Breast epithelium (tissue), 4 donors: ENCODE data around the gene ZMYND10. TPM values are rescaled to one million over a fixed set of nuclear protein-coding genes. Genes with fewer than 3 reads are reported as not detected.
A peak's percentile ranks its signal among the peaks of the same experiment; 100 is the strongest.

Experiments used
- DNase-seq, 2 donors: peaks; one replicate each; pipeline ENCODE4 v3.0.0-alpha.2; 2019; ENCODE audit warnings: low spot score in 2 of 2
- H3K27ac ChIP-seq, 2 donors: fragments of 200-600 bp; sonication (generic) in 1 of 2; one replicate each; pipeline ENCODE4 v1.5.1; 2016 to 2019; ENCODE audit warnings: mild to moderate bottlenecking in 1 of 2
- H3K27me3 ChIP-seq, 2 donors: fragments of 200-600 bp; sonication (generic) in 1 of 2; one replicate each; pipeline versions ENCODE4 v1.5.1 to v1.6.0; 2017 to 2019; ENCODE audit warnings: control low read depth in 1 of 2, mild to moderate bottlenecking in 1 of 2
- H3K36me3 ChIP-seq: fragments of 200-600 bp; one replicate; pipeline ENCODE4 v1.5.1; 2019
- H3K4me1 ChIP-seq, 2 donors: fragments of 200-600 bp; sonication (generic); one replicate each; pipeline ENCODE4 v1.5.1; 2016 to 2019; ENCODE audit warnings: control low read depth in 1 of 2
- H3K4me3 ChIP-seq, 3 donors: fragments of 200-600 bp; sonication (generic); 1 replicate in 2 of 3; 2 replicates in 1 of 3; pipeline ENCODE4 v1.5.1; 2016 to 2019; ENCODE audit warnings: mild to moderate bottlenecking in 3 of 3, moderate library complexity in 2 of 3
- H3K9me3 ChIP-seq, 2 donors: fragments of 200-600 bp; sonication (generic) in 1 of 2; one replicate each; pipeline ENCODE4 v1.5.1; 2016 to 2019; ENCODE audit warnings: control low read depth in 1 of 2
- CTCF ChIP-seq, 3 donors: fragments of 450-650 bp; IDR thresholded peaks; one replicate each; pipeline ENCODE4 v1.5.1; 2016 to 2017; ENCODE audit warnings: antibody characterized with exemption in 3 of 3, mild to moderate bottlenecking in 3 of 3, moderate library complexity in 3 of 3
- POLR2A ChIP-seq: fragments of 450-650 bp; IDR thresholded peaks from one replicate; pipeline ENCODE4 v1.6.1; 2016; ENCODE audit warnings: antibody characterized with exemption, mild to moderate bottlenecking, moderate library complexity
- POLR2AphosphoS5 ChIP-seq, 3 donors: sonication (generic); formaldehyde crosslinking; IDR thresholded peaks; one replicate each; pipeline ENCODE4 v1.6.1; 2017; ENCODE audit warnings: antibody characterized with exemption in 3 of 3
- intact Hi-C: fragments of 100-400 bp; cut with DNase I; formaldehyde crosslinking; loops from one replicate; pipeline ENCODE4 v1.15.1; 2023; ENCODE audit warnings: low total_unique reads
- total RNA-seq, 3 donors: library from RNA; depleted of rRNA; stranded (reverse); fragments of >200 nt; gene quantifications; one replicate each; pipeline ENCODE4 v1.1.0, GENCODE V29; 2016

ZMYND10 gene
- total RNA-seq, 3 donors from 2014 or later = 0.32 to 2.6 (median 1.9) TPM

GRCh38 chr3:50381383-50381782 lies 35.9 kb upstream of the ZMYND10 start:
- no peak overlapping the region for H3K4me3 ChIP-seq
- peaks cover 0 to 3% of the 10 kb centered on the region in 2 donors for H3K4me1 ChIP-seq
- no peaks in the 10 kb centered on the region for H3K27me3 ChIP-seq
- peak overlapping the region in 1 of 2 donors; percentile 76 for H3K27ac ChIP-seq
- no peak for TF ChIP-seq CTCF (IDR thresholded peaks at IDR 0.05)
- no peak for TF ChIP-seq POLR2A
- TF ChIP-seq POLR2AphosphoS5 (IDR thresholded peaks at IDR 0.05) = no peak
- H3K36me3 ChIP-seq = no peaks in the 10 kb centered on the region
- no peak for DNase-seq
- intact Hi-C loops = no loop called here
- no peaks in the 10 kb centered on the region for H3K9me3 ChIP-seq

DNA sequence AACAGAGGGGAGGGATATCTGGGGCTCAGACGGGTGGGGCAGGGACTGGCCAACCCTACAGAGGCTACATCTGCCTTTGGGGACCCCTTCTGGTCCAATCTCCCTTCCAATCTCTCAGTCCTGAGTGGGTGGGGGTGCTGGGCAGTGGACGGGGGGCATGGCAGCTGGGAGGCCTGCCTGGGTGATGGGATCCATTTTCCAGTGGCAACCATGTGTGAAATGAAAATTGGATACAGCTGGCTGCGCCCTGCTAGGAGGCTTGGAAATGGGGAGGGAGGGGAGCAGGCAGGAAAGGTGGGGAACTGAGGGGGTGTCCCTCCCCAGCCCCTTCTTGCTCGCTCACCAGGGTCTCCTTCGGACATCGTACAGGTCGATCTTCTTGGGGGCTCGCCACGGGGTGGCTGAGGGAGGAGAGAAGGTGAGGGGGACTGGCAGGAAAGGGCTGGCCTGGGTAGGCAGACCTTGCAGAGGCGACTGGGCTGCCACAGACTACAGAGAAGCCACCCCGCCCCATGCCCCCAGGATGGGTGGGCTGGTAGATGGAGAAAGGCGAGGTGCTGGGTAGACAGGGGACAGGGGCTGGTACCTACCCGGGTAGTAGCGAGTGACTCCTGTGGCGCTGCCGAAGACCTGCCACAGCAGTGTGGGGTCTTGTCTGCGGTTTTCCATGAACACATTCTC lies 35.0 kb upstream of the ZMYND10 start:
- Histone ChIP-seq H3K27ac (no peak overlapping the region), H3K36me3 (no peaks in the 10 kb centered on the region), H3K9me3 (no peaks in the 10 kb centered on the region), H3K4me3 (no peak overlapping the region), H3K27me3 (no peaks in the 10 kb centered on the region), H3K4me1 (peaks cover 0 to 3% of the 10 kb centered on the region in 2 donors)
- no peak for TF ChIP-seq POLR2A
- no peak for TF ChIP-seq CTCF (IDR thresholded peaks at IDR 0.05)
- TF ChIP-seq POLR2AphosphoS5 (IDR thresholded peaks at IDR 0.05) = no peak
- intact Hi-C loops = no loop called here
- no peak for DNase-seq

GRCh38 chr3:50378757-50379156 lies 33.2 kb upstream of the ZMYND10 start:
- intact Hi-C loops = loop anchor here (5.0 kb wide), 1 partner anchor 299 kb away; no protein-coding TSS in a partner anchor
- TF ChIP-seq POLR2AphosphoS5 (IDR thresholded peaks at IDR 0.05) (no peak), CTCF (IDR thresholded peaks at IDR 0.05) (no peak), POLR2A (no peak)
- Histone ChIP-seq H3K27ac (no peak overlapping the region), H3K4me1 (peaks cover 0 to 3% of the 10 kb centered on the region in 2 donors), H3K36me3 (no peaks in the 10 kb centered on the region), H3K4me3 (no peak overlapping the region), H3K27me3 (no peaks in the 10 kb centered on the region), H3K9me3 (no peaks in the 10 kb centered on the region)
- DNase-seq = no peak

GRCh38 chr3:50378024-50378423 lies 32.5 kb upstream of the ZMYND10 start:
- Histone ChIP-seq H3K36me3 (no peaks in the 10 kb centered on the region), H3K27me3 (no peaks in the 10 kb centered on the region), H3K9me3 (no peaks in the 10 kb centered on the region), H3K4me3 (no peak overlapping the region), H3K27ac (no peak overlapping the region), H3K4me1 (peaks cover 0 to under 1% of the 10 kb centered on the region in 2 donors)
- no peak for TF ChIP-seq POLR2AphosphoS5 (IDR thresholded peaks at IDR 0.05)
- TF ChIP-seq CTCF (IDR thresholded peaks at IDR 0.05) = no peak
- TF ChIP-seq POLR2A = no peak
- intact Hi-C loops = loop anchor here (5.0 kb wide), 1 partner anchor 299 kb away; no protein-coding TSS in a partner anchor
- DNase-seq = no peak

- Histone ChIP-seq H3K27me3 (no peaks in the 10 kb centered on the region), H3K4me3 (no peak overlapping the region), H3K27ac (no peak overlapping the region), H3K36me3 (no peaks in the 10 kb centered on the region), H3K9me3 (no peaks in the 10 kb centered on the region), H3K4me1 (no peaks in the 10 kb centered on the region)
- intact Hi-C loops = loop anchor here (5.0 kb wide), 1 partner anchor 302 kb away; no protein-coding TSS in a partner anchor
- TF ChIP-seq CTCF (IDR thresholded peaks at IDR 0.05) (no peak), POLR2A (no peak), POLR2AphosphoS5 (IDR thresholded peaks at IDR 0.05) (no peak)
- DNase-seq = no peak
Measured at GRCh38 chr3:50375258-50375931, 29.9 kb upstream of the ZMYND10 start.
